PC-9 (cell line): ENCODE measurements around the gene PRSS21.

Experiments used
- EZH2 ChIP-seq: fragments of 200-600 bp; sonication (generic); IDR thresholded peaks from 2 replicates; pipeline ENCODE4 v1.8.0; 2017; ENCODE audit warnings: antibody characterized with exemption, low read depth
- TF ChIP-seq, protein P1 (sequence below): fragments of 200-600 bp; sonication (generic); conservative IDR thresholded peaks from 2 replicates; pipeline ENCODE4 v1.6.1; 2017; ENCODE audit warnings: mixed run types, antibody characterized with exemption, mild to moderate bottlenecking, moderate library complexity

DNA sequence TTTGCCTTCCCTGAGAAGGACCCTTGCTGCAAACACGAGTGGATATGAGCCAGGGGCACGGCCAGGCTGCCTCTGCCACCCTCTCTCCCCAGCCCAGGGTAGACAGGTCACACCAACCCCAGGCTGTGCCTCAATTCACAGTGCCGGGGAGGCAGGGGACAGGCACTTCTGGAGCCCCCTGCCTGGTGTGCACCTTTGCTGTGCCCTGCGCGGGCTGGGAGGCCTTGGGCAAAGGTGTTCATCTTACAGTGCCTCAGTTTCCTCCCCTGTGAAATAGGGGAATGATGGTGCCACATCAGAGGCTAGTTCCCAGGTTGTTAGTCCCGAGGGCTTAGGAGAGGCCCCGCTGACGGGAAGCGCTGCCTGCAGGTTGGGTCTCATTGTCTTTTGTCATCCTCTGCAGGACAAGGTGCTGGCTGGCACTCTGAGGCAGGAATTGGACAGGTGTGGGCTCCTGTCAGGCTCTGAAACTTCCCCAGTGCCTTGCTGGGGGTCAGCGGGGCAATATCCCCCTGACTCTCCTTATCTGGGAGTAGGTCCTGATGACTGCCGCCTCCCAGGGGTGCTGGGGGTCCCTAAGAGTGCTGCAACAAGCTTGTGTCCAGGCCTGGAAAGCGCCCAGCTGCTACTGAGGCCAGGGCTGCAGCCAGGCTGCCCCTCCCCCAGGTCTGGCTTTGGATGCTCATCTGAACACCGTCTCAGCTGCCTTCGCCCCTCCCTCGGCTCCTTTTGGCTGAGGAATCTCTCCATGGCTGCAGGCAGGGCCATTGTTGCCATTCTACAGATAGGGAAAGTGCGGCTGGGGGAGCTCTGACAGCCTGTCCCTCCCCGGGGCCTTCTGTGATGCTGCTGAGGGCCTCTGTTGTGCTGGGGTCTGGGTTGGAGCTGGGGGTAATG, 3.1 kb downstream of the PRSS21 start:
- TF ChIP-seq, protein P1, sequence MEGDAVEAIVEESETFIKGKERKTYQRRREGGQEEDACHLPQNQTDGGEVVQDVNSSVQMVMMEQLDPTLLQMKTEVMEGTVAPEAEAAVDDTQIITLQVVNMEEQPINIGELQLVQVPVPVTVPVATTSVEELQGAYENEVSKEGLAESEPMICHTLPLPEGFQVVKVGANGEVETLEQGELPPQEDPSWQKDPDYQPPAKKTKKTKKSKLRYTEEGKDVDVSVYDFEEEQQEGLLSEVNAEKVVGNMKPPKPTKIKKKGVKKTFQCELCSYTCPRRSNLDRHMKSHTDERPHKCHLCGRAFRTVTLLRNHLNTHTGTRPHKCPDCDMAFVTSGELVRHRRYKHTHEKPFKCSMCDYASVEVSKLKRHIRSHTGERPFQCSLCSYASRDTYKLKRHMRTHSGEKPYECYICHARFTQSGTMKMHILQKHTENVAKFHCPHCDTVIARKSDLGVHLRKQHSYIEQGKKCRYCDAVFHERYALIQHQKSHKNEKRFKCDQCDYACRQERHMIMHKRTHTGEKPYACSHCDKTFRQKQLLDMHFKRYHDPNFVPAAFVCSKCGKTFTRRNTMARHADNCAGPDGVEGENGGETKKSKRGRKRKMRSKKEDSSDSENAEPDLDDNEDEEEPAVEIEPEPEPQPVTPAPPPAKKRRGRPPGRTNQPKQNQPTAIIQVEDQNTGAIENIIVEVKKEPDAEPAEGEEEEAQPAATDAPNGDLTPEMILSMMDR, result no peak
- no peak for TF ChIP-seq EZH2
